Esophagus muscularis mucosa (tissue), 4 donors: ENCODE data around the gene VAPA. TPM values are rescaled to one million over a fixed set of nuclear protein-coding genes. Genes with fewer than 3 reads are reported as not detected.

ENCODE experiments used
- DNase-seq: peaks from one replicate; pipeline ENCODE4 v3.0.0-alpha.2; 2017; ENCODE audit errors: extremely low spot score
- H3K27ac ChIP-seq, 4 donors: fragments of 200-600 bp; sonication (generic); replicated peaks in 1 of 4; 1 replicate in 3 of 4; 2 replicates in 1 of 4; pipeline ENCODE4 v1.5.1; 2016 to 2019; ENCODE audit warnings: mild to moderate bottlenecking in 1 of 4
- H3K27me3 ChIP-seq, 4 donors: fragments of 200-600 bp; sonication (generic); one replicate each; pipeline versions ENCODE4 v1.5.1 to v1.6.0; 2016 to 2019
- H3K36me3 ChIP-seq, 4 donors: fragments of 200-600 bp; sonication (generic); one replicate each; pipeline ENCODE4 v1.5.1; 2016 to 2019
- H3K4me1 ChIP-seq, 4 donors: fragments of 200-600 bp; sonication (generic); one replicate each; pipeline ENCODE4 v1.5.1; 2016 to 2019
- H3K4me3 ChIP-seq, 4 donors: fragments of 200-600 bp; sonication (generic); 1 replicate in 2 of 4; 2 replicates in 2 of 4; pipeline ENCODE4 v1.5.1; 2016 to 2019; ENCODE audit warnings: mild to moderate bottlenecking in 4 of 4, moderate library complexity in 1 of 4
- H3K9me3 ChIP-seq, 4 donors: fragments of 200-600 bp; sonication (generic); 1 replicate in 3 of 4; 2 replicates in 1 of 4; pipeline ENCODE4 v1.5.1; 2016 to 2019
- EP300 ChIP-seq: sonication (generic); formaldehyde crosslinking; IDR thresholded peaks from one replicate; pipeline ENCODE4 v1.6.1; 2017; ENCODE audit warnings: antibody characterized with exemption
- POLR2A ChIP-seq: fragments of 450-650 bp; IDR thresholded peaks from one replicate; pipeline ENCODE4 v1.6.1; 2017; ENCODE audit warnings: antibody characterized with exemption, moderate library complexity, mild to moderate bottlenecking, low read depth
- POLR2AphosphoS5 ChIP-seq, 2 donors: sonication (generic); formaldehyde crosslinking; IDR thresholded peaks; one replicate each; pipeline ENCODE4 v1.6.1; 2017; ENCODE audit warnings: antibody characterized with exemption in 2 of 2
- WGBS: methylation state at CpG from one replicate; pipeline ENCODE4 v1.1.5; 2018; 5-methylcytosine and 5-hydroxymethylcytosine counted together
- intact Hi-C: fragments of 100-400 bp; cut with DNase I; formaldehyde crosslinking; loops from one replicate; pipeline ENCODE4 v1.15.1; 2023
- total RNA-seq, 4 donors: library from RNA; depleted of rRNA; stranded (reverse); fragments of >200 nt; gene quantifications; one replicate each; pipeline versions ENCODE4 v1.1.0 to v1.2.1, GENCODE V29; 2016
- TF ChIP-seq, protein P1 (sequence below), 3 experiments: fragments of 200-600 bp in 2 of 3; fragments of 450-650 bp in 1 of 3; sonication (generic) in 2 of 3; IDR thresholded peaks; one replicate each; pipeline ENCODE4 v1.5.1; 2017 to 2019; ENCODE audit warnings: antibody characterized with exemption in 3 of 3, mild to moderate bottlenecking in 2 of 3, moderate library complexity in 1 of 3

VAPA gene
- total RNA-seq, 4 donors from 2014 or later, result 198 to 336 (median 260) TPM

DNA sequence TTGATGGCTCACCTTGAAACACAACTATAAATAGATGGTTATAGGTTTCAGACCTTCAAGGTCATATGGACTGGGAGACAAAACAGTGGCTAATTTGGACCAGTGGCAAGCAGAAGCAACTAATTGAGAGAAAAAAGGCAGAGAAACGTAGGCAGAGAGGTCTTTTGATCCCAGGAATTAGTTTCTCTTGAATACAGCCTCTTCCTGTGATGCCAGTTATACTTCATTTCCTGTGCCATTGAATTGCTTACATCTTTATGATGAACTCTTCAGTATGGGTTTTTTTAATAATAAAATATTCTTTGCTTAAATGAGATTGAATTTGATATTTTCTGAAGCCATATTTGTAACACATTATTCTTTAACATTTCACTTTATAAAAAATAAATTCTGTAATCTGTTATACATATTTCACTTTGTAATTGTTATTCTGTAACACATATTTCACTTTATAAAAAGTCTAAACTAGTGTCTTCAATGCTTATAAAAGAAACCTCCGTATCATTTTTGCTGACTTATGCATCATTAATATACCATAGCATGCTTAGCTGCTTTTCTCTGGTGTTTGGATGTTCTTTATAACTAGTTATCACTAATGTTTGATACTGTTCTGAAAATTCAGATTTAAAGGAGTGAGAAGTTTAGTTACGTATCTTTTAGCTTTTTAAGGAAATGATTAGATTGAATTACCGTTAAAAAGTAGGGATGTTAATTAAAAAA, 8.9 kb downstream of the VAPA start:
- Histone ChIP-seq H3K4me3 (peak overlapping the region in 1 of 4 donors; percentile 1), H3K27ac (peak overlapping the region in 2 of 4 donors; percentile 1 to 37), H3K36me3 (no peaks in the 10 kb centered on the region), H3K4me1 (peaks cover 81 to 100% (median 99%) of the 10 kb centered on the region in 4 donors), H3K9me3 (no peaks in the 10 kb centered on the region), H3K27me3 (no peaks in the 10 kb centered on the region)
- TF ChIP-seq POLR2AphosphoS5 (IDR thresholded peaks at IDR 0.05), result no peak
- TF ChIP-seq EP300, result no peak
- TF ChIP-seq POLR2A, result no peak
- TF ChIP-seq, protein P1, sequence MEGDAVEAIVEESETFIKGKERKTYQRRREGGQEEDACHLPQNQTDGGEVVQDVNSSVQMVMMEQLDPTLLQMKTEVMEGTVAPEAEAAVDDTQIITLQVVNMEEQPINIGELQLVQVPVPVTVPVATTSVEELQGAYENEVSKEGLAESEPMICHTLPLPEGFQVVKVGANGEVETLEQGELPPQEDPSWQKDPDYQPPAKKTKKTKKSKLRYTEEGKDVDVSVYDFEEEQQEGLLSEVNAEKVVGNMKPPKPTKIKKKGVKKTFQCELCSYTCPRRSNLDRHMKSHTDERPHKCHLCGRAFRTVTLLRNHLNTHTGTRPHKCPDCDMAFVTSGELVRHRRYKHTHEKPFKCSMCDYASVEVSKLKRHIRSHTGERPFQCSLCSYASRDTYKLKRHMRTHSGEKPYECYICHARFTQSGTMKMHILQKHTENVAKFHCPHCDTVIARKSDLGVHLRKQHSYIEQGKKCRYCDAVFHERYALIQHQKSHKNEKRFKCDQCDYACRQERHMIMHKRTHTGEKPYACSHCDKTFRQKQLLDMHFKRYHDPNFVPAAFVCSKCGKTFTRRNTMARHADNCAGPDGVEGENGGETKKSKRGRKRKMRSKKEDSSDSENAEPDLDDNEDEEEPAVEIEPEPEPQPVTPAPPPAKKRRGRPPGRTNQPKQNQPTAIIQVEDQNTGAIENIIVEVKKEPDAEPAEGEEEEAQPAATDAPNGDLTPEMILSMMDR (IDR thresholded peaks at IDR 0.05), result no peak
- intact Hi-C loops, result no loop called here
- DNase-seq, result no peak
- 35% methylated on average over 4 of the region's 4 CpGs for WGBS

DNA sequence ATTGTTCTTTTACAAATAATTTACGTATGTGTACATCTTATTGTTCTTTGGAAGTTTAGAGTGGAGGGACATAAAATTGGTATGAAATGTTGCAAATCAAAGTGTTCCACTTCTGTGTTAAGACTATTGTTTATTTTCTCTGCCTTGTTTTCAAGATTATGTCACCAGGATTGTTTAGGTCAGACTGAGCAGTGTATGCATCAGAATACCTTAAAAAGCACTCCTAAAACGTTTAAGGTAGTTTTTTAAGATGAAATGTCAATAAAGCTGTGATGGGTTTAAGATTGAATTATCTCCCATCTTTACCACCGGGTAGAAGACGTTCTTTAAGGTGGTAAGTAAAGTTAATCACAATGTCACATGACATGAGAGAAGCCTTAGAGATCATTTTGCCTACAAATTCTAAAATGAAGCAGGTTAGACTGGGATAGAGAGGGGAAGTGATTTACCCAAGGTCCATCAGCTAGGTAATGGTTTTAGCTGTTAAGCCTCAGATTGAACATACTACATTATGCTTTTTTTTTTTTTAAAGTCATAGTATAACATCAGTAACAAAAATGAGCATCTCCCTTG, 10.6 kb downstream of the VAPA start:
- Histone ChIP-seq H3K4me3 (no peak overlapping the region), H3K27me3 (no peaks in the 10 kb centered on the region)

DNA sequence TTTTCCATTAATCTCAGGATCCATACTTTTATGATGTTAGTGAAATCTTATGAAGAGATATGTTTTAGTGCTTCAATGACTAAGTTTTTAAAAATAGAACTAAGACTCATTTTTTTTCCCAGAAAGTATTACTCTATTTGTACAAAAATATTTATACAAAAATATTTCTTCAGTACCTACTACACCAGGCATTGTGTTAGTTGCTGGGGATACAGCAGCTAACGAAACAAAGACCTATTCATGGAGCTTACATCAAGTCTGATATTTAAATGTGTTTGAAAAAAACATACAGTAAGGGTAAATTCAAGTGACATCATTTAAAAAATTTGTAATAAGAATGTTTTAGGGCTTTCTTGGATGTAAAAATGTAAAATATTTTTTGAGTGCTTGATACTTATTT, 11.6 kb downstream of the VAPA start:
- peaks cover 73 to 100% (median 91%) of the 10 kb centered on the region in 4 donors for H3K4me1 ChIP-seq
- TF ChIP-seq POLR2A (no peak), EP300 (no peak), POLR2AphosphoS5 (IDR thresholded peaks at IDR 0.05) (no peak)
- TF ChIP-seq, protein P1 (IDR thresholded peaks at IDR 0.05), result no peak
- DNase-seq, result no peak
- no peaks in the 10 kb centered on the region for H3K36me3 ChIP-seq
- H3K4me3 ChIP-seq, result no peak overlapping the region
- WGBS, result 29% methylated on average over 1 of the region's 1 CpG
- no peaks in the 10 kb centered on the region for H3K27me3 ChIP-seq
- intact Hi-C loops, result no loop called here
- H3K9me3 ChIP-seq, result no peaks in the 10 kb centered on the region
- H3K27ac ChIP-seq, result peak overlapping the region; percentile 18 to 49 (median 42)

More for the DNA sequence above, 10.6 kb downstream of the VAPA start:
- Histone ChIP-seq H3K4me1 (peaks cover 80 to 100% (median 99%) of the 10 kb centered on the region in 4 donors), H3K36me3 (no peaks in the 10 kb centered on the region), H3K27ac (peak overlapping the region in 3 of 4 donors; percentile 39 to 49 (median 44)), H3K9me3 (no peaks in the 10 kb centered on the region)
- intact Hi-C loops, result no loop called here
- TF ChIP-seq, protein P1 (IDR thresholded peaks at IDR 0.05), result no peak
- TF ChIP-seq POLR2A (no peak), POLR2AphosphoS5 (IDR thresholded peaks at IDR 0.05) (no peak), EP300 (no peak)
- WGBS, result 37% methylated on average over 4 of the region's 4 CpGs
- DNase-seq, result no peak

DNA sequence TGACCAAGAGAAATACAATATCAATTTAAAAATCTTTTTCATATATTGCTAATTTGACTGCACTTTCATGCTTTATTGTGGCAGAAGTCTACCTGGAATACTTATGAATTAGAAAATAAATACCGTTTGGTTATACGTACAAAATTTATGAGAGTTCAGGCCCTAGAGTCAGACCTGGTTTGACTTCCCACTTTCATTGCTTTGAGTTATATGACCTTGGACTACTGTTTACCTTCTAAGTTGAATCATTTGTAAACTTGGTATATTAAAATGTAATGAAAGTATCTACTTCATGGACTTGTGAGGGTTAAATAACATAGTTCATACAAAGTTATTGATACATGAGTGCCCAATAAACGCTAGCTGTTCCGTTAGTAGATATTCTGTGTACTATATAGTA, 12.0 kb downstream of the VAPA start:
- no peaks in the 10 kb centered on the region for H3K27me3 ChIP-seq
- TF ChIP-seq POLR2AphosphoS5 (IDR thresholded peaks at IDR 0.05) (no peak), EP300 (no peak), POLR2A (no peak)
- TF ChIP-seq, protein P1 (IDR thresholded peaks at IDR 0.05), result no peak
- no peak for DNase-seq
- no peaks in the 10 kb centered on the region for H3K36me3 ChIP-seq
- H3K4me3 ChIP-seq, result no peak overlapping the region
- H3K27ac ChIP-seq, result peak overlapping the region; percentile 18 to 49 (median 42)
- H3K4me1 ChIP-seq, result peaks cover 71 to 100% (median 89%) of the 10 kb centered on the region in 4 donors
- intact Hi-C loops, result no loop called here
- WGBS, result 63% methylated on average over 4 of the region's 4 CpGs
- H3K9me3 ChIP-seq, result no peaks in the 10 kb centered on the region
